ENCODE data around the gene LYRM2. TPM values are rescaled to one million over a fixed set of nuclear protein-coding genes. Genes with fewer than 3 reads are reported as not detected.
A peak's percentile ranks its signal among the peaks of the same experiment; 100 is the strongest.

Gene LYRM2
- total RNA-seq, 1 experiment from 2014 or later = 4.7 TPM

DNA sequence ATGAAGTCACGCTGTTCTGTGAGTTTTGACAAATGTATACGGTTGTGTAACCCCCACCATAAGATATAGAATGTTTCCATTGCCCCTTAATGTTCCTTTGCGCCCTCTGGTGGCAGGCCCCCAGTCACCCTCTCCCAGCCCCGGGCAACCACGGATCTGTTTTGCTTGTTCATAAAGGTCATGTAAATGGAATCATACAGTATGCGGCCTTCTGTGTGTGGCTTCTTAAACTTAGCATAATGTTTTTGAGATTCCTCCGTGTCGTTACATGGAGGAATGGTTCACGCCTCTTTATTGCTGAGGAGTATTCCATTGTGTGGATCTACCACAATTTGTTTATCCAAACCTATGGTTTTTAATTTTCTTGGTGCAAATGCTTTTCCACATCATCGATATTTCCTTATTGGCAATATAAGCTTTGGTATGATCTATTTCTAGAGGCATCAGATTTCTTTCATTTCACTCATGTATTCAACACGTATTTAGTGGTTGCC is 28.4 kb downstream of the LYRM2 start:
- peak; percentile 14 for DNase-seq (ENCODE audit: low read depth)
- in situ Hi-C loops (cut with HindIII; ENCODE audit: low pct_unique_long_range_greater_than_20kb, low sequenced_read_pairs) = no loop called here

DNA sequence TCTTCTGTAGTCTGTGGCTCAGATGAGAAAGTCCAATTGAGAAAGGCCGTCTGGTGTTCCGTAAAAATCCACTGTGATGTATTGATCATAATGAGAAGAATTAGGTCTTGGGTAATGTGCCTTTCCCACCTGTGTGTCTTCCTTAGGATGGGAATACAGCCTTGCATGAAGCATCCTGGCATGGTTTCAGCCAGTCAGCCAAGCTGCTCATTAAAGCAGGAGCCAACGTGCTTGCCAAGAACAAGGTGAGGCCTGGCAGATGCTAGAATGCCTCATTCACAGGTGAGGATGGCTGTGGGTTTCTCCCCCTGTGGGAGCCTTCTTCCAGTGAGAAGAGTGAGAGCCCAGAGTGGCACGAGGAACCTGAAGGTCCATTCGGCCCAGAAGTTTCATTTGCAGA is 32.7 kb downstream of the LYRM2 start:
- no peak for DNase-seq (ENCODE audit: low read depth)
- in situ Hi-C loops (cut with HindIII; ENCODE audit: low pct_unique_long_range_greater_than_20kb, low sequenced_read_pairs) = no loop called here

DNA sequence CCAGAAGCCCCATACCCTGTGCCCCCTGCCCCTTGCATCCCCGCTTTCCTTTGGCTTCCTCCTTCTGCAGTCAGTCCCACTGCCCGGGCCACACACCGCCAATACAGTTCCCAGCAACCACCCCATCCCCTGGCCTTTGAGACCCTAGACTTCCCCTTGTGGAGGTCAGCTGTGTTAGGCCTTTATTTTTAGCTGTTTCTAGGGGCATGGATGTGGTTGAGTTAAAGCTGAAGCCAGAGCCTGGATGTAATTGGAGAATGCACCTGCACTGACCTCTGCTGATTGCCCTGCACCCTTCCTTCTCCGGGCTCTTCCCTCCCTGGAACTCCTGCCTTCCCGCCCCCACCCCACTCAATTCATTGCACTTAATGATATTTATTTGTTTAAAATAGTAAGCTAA is 33.9 kb downstream of the LYRM2 start:
- DNase-seq (ENCODE audit: low read depth) = no peak
- in situ Hi-C loops (cut with HindIII; ENCODE audit: low pct_unique_long_range_greater_than_20kb, low sequenced_read_pairs) = no loop called here

DNA sequence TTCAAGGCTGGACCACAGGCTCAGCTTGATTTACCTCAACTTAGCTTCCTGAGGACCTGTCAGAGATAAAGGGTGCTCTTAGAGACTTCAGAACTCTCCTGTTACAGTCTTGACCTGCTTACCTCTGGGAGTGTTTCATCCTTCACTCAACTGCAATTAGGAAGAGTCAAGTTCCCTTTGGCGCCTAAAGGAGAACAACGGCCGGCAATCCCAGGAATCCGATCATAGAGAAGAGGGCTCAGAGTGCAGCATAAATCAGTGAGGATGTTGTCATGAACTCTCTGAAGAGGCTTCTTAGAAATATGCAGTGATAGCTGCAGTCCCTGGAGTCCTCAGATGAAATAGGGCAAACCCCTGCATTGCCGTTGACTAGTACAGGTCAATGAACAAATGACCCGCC is 36.4 kb downstream of the LYRM2 start:
- in situ Hi-C loops (cut with HindIII; ENCODE audit: low pct_unique_long_range_greater_than_20kb, low sequenced_read_pairs) = no loop called here

DNA sequence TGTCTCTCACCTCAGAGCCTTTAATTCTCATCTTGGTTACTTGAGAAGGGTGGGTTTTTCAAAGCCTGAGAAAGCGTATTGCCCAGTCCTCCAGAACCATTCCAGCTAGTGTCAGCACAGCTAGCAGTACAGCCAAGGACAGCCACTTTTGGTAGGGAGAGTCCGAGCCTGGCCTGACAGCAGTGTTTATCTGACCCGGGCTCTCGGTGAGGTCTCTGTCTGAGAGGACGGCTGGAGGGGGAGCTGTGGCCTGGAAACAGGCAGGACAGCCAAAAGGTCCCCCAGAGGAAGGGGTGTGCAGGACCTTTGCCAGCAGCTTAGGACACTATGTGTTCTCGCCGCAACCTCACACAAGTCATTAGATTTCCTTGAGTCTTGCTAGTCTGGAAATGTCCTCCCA is 38.8 kb downstream of the LYRM2 start:
- no peak for DNase-seq (ENCODE audit: low read depth)
- in situ Hi-C loops (cut with HindIII; ENCODE audit: low pct_unique_long_range_greater_than_20kb, low sequenced_read_pairs) = no loop called here

More for the DNA sequence above, 36.4 kb downstream of the LYRM2 start:
- no peak for DNase-seq (ENCODE audit: low read depth)

DNA sequence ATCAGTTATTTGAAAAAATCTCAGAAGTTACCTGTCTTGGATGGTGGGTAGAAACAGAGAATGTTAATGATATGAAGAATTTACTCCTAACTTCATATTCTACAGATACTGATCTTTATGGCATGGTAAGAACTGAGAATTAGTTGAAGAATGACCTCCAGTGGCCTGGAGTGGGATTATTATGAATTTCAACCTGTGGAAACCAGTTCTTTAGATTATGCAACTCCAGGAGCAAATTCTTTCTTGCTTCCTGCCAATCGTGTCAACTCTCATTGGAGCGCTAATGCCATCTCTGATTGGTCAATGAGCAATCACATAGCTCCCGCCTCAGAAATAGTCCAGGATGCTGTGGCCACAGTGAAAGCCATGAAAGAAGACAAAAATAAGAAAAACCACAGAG is 40.6 kb downstream of the LYRM2 start:
- in situ Hi-C loops (cut with HindIII; ENCODE audit: low pct_unique_long_range_greater_than_20kb, low sequenced_read_pairs) = no loop called here

DNA sequence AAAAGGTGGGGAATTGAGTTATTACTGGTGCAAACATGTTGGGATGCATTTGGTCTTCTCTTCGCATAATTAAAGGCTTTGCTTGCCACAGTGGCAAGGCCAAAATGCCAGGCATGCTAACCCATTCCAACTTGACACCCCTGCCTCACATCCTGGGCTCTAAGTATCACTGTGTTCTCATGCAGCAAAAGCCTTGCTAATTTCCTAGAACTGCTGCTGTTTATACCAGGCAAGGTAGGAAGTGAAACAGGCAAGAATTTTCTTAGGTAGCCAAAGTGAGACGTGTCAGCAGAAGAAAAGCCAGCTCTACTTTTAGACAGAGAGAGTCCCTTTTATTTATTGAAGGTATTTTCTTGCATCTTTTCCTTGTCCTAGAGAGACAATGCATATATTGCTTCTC is 41.2 kb downstream of the LYRM2 start:
- in situ Hi-C loops (cut with HindIII; ENCODE audit: low pct_unique_long_range_greater_than_20kb, low sequenced_read_pairs) = no loop called here
- no peak for DNase-seq (ENCODE audit: low read depth)

More for the DNA sequence above, 40.6 kb downstream of the LYRM2 start:
- peak; percentile 43 for DNase-seq (ENCODE audit: low read depth)

DNA sequence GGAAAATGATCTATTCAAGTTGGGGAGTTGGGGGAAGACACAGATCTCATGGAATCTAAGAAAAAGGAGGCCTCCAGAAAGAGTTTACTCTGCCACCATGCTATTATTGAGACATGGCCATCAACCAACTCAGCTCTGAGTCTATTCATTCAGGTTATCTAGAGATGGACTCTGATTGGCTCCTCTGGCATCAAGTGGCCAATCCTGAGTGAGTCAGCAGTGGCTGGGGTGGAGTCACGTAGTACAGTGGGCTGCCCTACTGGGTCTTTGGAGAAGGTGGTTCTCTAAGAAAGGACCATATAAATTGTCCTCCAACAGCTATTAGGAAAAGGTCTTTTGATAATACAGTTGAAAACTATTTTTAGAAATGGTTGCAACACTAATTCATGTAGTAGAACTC is 42.1 kb downstream of the LYRM2 start:
- no peak for DNase-seq (ENCODE audit: low read depth)
- in situ Hi-C loops (cut with HindIII; ENCODE audit: low pct_unique_long_range_greater_than_20kb, low sequenced_read_pairs) = no loop called here

DNA sequence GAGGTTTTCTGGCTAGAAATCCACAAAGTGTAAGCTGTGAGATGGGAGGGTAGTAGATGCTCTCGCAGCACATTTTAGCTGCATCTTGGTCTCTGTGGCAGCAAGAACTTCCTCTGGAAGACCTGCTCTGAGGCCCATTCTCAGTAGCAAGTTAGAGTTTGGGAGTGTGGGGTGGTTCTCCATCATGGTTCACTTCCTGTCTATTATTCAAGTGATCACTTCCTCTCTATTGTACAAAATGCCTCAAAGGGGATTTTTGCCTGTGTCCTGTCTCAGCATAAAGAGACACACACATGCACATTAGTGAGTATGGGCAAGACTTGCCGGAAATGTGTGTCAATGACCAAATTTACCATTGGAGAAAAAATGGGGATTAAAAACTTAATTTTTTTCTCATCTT is 42.5 kb downstream of the LYRM2 start:
- DNase-seq (ENCODE audit: low read depth) = no peak
- in situ Hi-C loops (cut with HindIII; ENCODE audit: low pct_unique_long_range_greater_than_20kb, low sequenced_read_pairs) = no loop called here

DNA sequence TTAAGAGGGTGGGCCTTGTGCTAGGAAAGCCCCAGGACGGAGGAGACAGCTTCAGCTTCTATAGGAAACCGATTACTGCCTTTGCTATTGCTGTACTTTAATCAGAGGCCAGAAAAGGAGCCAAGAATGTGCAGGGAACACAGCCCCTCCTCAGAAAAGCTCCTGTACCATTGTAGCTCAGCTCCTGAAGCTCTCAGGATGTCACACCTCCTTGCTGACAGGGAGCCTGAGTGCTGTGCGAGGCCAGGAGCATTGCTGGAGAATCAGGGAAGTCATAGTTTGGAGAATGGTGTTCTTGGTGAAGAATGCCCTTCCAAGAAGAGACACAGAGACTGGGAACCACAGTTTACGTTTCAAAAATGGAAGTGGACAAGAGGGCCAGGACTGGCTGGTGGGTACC is 46.8 kb downstream of the LYRM2 start:
- in situ Hi-C loops (cut with HindIII; ENCODE audit: low pct_unique_long_range_greater_than_20kb, low sequenced_read_pairs) = no loop called here
- no peak for DNase-seq (ENCODE audit: low read depth)

DNA sequence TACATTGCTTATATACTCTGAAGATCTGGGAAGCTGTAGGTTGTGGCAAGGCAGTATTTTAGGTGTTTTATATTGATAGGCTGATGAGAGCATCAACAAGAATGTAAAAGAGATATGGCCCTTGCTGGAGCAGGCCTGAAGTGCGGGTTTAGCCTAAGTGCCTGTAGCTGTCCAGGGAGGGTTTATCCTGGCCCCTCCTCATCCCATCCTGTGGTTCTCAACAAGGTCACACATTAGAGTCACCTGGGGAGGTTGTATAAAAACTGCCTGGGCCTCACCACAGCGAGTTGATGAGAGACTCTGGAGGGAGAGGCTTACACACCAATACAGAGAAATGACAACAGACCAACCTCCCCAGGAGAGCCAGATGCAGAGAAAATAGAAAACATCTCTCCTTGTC is 48.4 kb downstream of the LYRM2 start:
- DNase-seq (ENCODE audit: low read depth) = no peak
- in situ Hi-C loops (cut with HindIII; ENCODE audit: low pct_unique_long_range_greater_than_20kb, low sequenced_read_pairs) = no loop called here

DNA sequence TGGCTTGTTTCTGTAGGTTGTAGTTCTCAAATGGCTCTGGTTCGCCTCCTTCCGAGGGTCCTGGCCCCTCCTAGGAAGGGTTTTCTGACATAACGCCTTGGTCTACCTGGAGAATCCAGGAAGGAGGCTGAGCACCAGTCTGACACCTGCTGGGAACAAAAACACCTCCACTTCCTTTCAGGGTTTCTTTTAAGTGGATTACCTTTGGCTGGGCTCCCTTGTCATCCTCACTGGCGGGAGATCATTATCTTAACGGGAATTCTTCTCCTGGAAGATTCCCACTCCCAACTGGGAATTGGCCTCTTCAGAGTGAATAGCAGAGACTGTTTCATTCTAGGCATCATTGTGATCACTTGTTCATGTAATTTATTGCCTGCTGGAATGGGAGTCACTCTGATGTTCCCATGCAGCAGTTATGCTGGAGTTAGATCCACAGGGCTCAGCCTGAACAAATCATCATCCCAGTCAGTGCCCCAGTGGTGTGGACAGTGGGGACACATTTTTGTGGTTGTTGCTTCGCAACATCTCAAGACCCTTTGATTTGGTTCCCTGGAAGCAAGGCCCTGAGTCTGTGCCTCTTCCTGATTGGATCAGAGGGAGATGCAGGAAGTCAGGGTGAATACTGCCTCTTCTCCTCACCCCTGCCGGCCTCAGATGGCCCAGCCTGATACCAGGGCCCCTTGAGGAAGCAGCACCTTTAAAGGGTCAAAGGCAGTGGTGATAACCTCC is 49.1 kb downstream of the LYRM2 start:
- in situ Hi-C loops (cut with HindIII; ENCODE audit: low pct_unique_long_range_greater_than_20kb, low sequenced_read_pairs) = no loop called here
- DNase-seq (ENCODE audit: low read depth) = no peak

DNA sequence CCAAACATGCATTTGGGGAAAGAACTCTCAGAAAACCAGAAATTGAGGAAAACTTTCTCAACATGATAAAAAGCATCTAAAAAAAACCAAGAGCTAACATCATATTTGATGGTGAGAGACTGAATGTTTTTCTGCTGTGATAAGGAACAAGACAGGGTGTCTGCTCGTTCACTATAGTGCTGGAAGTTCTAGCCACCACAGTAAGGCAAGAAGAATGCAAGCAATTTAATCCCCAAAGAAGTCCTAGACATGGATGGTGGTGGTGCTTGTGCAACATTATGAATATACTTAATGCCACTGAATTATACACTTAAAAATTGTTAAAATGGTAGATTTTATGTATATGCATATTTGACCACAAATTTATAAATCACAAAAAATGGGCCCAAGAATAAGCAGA is 53.4 kb downstream of the LYRM2 start:
- in situ Hi-C loops (cut with HindIII; ENCODE audit: low pct_unique_long_range_greater_than_20kb, low sequenced_read_pairs) = no loop called here
- DNase-seq (ENCODE audit: low read depth) = no peak

DNA sequence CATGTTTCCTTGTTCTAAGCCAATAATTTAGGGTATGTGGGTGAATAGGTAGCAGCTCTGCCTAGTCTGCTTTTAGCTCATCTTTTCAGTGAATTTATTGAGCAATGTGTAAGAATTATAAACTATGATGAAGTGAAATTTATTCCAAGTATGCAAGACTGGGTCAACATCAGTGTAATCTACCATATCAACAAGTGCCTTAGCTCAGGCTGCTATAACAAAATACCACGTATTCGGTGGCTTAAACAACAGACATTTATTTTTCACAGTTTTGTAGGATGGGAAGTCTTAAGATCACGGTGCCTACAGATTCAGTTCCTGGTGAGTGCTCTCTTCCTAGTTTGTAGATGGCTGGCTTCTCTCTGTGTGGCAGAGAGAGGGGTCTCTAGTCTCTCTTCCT is 54.0 kb downstream of the LYRM2 start:
- DNase-seq (ENCODE audit: low read depth) = no peak
- in situ Hi-C loops (cut with HindIII; ENCODE audit: low pct_unique_long_range_greater_than_20kb, low sequenced_read_pairs) = no loop called here

DNA sequence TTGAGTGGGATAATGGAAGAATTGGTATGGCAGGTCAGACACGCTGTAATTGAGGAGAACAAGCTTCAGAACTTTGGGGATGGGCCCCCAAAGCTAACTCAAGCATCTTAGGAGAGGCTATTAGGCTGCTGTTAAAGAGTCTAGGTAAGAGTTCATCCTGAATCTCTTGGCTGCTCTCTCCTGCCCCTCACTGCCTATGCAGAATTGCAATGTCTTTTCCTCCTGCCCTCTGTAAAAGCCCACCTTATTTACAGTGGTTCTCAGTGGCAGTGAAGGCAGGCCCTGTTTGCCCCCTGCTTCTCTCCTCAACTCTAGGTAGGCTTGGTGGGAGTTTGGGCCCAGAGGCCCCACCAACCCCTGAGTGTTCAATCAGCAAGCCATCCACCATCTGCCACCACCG is 55.0 kb downstream of the LYRM2 start:
- DNase-seq (ENCODE audit: low read depth) = no peak
- in situ Hi-C loops (cut with HindIII; ENCODE audit: low pct_unique_long_range_greater_than_20kb, low sequenced_read_pairs) = no loop called here

DNA sequence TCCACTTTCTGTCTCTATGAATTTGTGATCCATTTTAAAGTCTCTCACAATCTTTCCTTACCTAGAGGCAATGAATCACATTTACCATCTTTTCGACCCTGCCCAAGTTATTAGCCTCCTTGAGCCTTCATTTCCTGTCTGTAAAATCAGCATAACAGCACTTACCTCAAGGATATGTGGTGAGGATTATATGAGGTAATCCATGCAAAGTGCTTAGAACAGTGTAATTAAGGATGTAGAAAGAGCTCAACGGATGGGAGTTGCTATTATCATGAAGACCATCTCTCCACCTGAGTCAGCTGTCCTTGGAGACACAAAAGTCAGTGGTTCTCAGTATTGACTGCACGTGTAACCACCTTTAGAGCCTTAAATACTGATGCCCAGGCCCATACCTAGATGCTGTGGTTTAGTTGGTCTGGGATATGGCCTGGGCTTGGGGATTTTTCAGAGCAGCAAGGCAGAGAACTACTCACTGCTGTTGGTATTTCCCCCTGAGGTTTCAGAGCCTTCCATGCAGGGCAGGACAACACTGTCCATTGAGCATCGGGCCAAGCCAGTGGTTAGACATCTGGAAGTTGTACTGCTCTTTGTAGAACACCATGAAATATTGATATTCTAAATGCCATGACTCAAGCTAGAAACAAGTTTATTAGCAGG is 55.8 kb downstream of the LYRM2 start:
- no peak for DNase-seq (ENCODE audit: low read depth)
- in situ Hi-C loops (cut with HindIII; ENCODE audit: low pct_unique_long_range_greater_than_20kb, low sequenced_read_pairs) = no loop called here

DNA sequence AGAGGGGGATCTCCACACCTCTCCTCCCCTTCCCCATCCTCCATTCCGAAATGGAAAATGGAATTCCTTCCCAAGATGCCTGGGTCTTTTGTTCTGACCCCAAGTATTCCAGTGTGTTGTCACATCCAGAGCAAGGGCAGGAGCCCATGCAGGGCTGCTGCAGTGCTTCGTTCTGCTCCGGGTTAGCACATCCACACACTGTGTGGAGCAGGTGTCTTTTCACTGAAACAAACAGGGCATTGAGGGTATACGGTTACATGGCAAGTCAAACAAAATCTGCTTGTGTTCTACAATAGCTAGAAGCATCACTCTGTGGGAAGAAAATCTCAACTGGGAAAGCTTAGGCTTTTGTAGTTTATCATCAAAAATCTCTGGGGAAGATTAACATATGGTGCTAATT is 56.9 kb downstream of the LYRM2 start:
- DNase-seq (ENCODE audit: low read depth) = no peak
- in situ Hi-C loops (cut with HindIII; ENCODE audit: low pct_unique_long_range_greater_than_20kb, low sequenced_read_pairs) = no loop called here

DNA sequence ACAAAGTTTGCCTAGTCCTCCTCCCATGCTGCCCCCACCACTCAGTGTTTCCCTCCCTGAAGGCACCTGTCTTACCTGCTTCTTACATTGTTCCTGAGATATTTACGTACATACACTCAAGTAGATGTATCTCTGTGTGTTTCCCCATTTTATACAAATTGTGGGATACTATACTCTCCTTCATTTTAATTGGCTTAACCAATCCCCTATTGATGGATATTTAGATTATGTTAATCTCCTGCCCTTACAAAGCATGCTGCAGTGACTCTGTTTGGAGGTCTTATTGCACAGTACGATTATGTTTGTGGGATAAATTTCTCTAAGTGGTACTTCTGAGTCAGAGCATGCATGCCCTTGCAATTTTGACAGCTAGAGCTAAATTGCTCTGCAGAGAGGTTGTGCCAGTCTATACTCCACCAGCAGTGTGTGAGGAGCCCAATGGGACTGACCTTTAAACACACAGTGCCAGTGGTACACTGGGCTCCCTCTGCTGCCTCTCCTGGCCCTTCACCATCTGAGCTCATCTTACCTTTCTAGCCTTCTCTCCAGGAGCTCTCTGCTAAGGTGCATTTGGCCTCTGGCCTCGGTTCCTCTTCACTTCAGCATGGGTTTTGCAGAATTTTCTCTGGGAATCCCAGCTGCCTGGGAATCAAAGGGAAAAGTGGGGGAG is 57.4 kb downstream of the LYRM2 start:
- in situ Hi-C loops (cut with HindIII; ENCODE audit: low pct_unique_long_range_greater_than_20kb, low sequenced_read_pairs) = no loop called here
- DNase-seq (ENCODE audit: low read depth) = no peak

DNA sequence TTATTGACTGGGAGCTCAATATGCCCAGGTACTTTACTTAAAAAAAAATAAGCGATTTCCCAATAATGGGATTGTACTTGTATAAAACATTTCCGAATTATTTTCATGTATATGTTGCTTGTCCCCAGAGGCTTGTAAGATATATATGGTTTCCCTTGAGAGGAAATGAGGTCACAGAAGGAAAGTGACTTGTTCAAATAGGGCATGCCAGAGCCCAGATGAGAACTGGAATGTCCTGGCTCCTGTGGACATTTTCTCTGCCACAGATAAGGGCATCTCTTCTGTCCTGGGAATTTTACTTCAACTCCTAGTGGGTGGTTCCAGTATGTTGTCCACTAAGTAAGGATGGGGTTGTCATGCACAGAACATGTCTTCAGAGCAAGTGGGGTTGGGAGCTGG is 63.0 kb downstream of the LYRM2 start:
- in situ Hi-C loops (cut with HindIII; ENCODE audit: low pct_unique_long_range_greater_than_20kb, low sequenced_read_pairs) = no loop called here
- DNase-seq (ENCODE audit: low read depth) = no peak
